Epithelial cell of esophagus (primary cell): ENCODE results near the gene RBMS1.

Experiments used
- DNase-seq: peaks from one replicate; pipeline ENCODE4 v3.0.0; 2010; ENCODE audit warnings: low read depth
- H3K4me3 ChIP-seq: 2 replicates; pipeline ENCODE4 v1.5.1; 2011; ENCODE audit warnings: mild to moderate bottlenecking, low read length, control low read depth
- TF ChIP-seq, protein P1 (sequence below): IDR thresholded peaks from 2 replicates; pipeline ENCODE4 v1.5.1; 2011; ENCODE audit warnings: low read depth, mild to moderate bottlenecking, low read length, control low read depth, inconsistent platforms; ENCODE audit not compliant: insufficient read depth; ENCODE audit errors: missing control alignments

The RBMS1 gene

DNA sequence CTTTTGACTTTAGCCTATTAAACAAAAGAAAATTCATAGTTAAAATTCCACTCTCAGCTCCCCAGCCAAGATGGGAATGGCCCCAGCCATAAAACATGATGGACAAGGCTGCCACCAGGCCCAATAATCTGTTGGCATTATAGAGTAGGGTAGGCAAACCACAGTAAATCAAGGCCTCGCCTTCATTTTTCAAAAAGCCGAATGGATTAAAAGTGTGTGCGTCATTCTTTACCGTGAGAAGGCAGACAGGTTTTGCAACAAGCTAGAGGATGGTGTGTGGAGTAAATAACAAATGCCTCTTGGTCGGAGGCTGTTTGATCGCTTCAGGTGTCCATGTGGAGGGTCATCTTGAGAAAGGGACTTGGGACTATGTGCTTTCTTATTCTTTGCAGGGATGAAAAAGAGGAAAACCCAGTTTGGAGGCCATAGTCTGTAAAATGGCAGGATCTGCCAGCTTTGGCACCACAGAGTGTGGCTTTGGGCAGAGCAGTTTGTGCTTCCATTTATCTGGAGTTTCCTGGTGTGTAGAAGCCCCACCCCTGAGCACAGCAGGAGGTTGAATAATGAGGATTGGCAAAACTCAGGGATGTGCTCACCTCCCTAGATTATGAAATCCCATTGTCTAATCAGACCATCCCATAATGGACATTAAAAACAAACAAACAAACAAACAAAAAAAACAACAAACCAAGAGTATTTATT, 236.4 kb downstream of the RBMS1 start:
- H3K4me3 ChIP-seq: peak overlapping the region; percentile 16
- peak; percentile 70 for DNase-seq
- TF ChIP-seq, protein P1, sequence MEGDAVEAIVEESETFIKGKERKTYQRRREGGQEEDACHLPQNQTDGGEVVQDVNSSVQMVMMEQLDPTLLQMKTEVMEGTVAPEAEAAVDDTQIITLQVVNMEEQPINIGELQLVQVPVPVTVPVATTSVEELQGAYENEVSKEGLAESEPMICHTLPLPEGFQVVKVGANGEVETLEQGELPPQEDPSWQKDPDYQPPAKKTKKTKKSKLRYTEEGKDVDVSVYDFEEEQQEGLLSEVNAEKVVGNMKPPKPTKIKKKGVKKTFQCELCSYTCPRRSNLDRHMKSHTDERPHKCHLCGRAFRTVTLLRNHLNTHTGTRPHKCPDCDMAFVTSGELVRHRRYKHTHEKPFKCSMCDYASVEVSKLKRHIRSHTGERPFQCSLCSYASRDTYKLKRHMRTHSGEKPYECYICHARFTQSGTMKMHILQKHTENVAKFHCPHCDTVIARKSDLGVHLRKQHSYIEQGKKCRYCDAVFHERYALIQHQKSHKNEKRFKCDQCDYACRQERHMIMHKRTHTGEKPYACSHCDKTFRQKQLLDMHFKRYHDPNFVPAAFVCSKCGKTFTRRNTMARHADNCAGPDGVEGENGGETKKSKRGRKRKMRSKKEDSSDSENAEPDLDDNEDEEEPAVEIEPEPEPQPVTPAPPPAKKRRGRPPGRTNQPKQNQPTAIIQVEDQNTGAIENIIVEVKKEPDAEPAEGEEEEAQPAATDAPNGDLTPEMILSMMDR: no peak

DNA sequence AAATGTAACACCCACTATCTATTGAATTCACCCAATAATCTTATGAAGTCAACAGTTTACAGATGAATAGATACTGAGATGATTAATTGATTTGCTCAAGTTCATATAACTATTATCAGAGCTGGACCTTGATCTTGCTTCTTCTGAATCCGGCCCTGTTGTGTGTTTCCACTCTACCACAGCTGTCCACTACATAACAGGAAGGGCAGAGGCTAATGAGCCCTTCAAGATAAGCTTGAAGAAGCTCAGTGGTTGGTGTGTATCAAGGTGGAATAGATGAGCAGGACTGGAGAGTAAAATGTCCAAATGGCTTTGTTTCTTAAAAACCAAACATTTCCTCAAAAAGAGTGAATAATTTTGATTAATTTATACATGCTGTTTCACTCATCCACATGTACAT, 237.1 kb downstream of the RBMS1 start:
- DNase-seq: no peak
- no peak overlapping the region for H3K4me3 ChIP-seq
- TF ChIP-seq, protein P1: no peak

DNA sequence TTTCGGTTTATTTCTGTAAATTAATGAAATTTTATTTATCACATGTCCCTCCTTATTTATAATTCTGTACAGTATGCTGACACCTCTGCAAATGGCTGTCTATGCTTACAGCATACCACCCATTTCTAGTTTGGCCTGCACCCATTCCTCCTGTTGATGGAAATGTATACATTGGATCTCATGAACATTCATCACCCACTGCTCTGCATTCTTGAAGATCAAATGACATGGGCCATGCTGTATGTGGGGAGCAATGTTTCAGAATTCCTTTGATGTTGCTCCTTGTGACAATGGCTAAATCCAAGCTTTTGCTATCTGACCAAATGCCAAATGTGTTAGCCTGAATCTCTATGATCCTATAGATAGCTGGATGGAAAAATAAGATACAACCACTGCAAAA, 238.2 kb downstream of the RBMS1 start:
- TF ChIP-seq, protein P1: no peak
- H3K4me3 ChIP-seq: no peak overlapping the region
- DNase-seq: no peak

DNA sequence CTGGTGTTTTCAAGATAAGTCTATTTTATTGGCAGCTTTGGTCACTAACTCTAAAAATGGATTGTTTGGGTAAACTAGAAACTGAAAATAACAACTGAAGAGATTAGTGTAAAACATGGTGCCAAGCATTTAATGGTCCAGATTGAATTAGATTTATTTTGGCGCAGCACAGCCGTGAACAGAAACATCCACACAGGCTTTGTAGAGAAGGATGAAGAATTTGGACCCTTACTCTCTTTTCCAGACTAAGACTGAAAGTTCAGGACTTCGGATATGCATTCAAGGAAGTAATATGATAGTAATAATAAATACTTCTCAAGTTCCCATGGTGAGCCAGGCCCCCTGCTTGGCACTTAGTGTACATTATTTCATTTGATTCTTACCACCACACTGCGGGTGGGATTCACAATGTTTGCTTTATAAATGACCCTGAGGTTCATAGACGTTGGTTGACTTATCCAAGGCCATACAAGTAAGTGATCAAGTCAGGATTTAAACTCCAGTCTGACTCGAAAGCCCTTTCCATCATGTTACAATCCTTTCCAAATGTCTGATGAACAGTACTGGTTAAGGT, 239.3 kb downstream of the RBMS1 start:
- no peak for DNase-seq
- H3K4me3 ChIP-seq: no peak overlapping the region
- TF ChIP-seq, protein P1: no peak

DNA sequence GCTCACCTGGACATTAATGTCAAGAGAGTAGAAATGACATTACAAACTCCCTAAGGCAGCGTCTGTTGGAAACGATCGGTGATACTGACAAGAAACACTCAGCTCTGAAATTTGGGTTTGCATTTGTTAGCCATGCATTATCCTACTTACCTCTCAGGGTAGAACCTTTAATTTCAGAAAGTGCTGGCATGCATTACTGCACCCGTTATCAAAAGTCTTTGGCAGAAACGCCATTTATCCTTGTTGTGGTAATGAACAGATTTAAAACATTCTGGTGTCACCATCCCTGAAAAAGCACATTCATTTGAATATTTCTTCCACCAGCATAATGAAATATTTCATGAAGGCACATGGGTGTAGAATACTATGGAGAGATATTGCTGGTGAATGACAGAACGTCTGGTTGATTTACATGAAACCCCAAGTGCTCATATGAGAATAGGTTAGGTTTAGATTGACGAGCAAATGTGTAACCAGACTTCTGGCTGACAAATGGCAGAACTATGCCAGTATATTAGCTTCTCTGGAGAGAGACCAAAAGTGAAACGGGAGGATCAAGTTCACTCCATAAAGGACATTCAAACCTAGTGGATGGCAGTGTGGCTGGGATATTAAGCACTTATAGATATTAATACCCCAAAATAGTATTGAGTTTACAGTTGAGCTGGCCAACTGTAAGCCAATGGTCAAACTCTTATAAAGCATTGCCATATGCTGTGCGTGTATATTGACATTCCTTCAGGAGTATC, 240.0 kb downstream of the RBMS1 start:
- TF ChIP-seq, protein P1: no peak
- peak; percentile 38 for DNase-seq
- H3K4me3 ChIP-seq: no peak overlapping the region

DNA sequence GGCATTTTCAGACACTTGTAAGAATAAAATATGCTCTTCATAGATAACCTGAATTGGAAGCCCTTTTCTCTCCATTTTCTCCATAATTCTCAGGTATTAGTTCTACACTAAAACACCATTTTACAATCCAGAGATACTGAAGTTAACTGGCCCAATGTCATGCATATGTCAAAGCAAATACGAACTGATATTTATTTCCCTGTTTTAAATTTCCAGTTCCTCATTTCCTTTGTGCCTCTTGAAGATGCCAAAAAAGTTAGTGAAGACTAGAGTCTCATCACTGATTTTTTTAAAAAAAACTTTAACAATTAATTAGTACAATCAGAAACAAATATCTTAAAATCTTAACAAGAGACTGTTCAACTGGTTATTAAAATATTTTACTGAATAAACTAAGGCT, 240.7 kb downstream of the RBMS1 start:
- DNase-seq: no peak
- no peak overlapping the region for H3K4me3 ChIP-seq
- TF ChIP-seq, protein P1: no peak
